ENCODE measurements around the gene FCHSD2. TPM values are rescaled to one million over a fixed set of nuclear protein-coding genes. Genes with fewer than 3 reads are reported as not detected.
A peak's percentile ranks its signal among the peaks of the same experiment; 100 is the strongest.

The FCHSD2 gene
- total RNA-seq, 1 donor from 2014 or later = 16.3 TPM

DNA sequence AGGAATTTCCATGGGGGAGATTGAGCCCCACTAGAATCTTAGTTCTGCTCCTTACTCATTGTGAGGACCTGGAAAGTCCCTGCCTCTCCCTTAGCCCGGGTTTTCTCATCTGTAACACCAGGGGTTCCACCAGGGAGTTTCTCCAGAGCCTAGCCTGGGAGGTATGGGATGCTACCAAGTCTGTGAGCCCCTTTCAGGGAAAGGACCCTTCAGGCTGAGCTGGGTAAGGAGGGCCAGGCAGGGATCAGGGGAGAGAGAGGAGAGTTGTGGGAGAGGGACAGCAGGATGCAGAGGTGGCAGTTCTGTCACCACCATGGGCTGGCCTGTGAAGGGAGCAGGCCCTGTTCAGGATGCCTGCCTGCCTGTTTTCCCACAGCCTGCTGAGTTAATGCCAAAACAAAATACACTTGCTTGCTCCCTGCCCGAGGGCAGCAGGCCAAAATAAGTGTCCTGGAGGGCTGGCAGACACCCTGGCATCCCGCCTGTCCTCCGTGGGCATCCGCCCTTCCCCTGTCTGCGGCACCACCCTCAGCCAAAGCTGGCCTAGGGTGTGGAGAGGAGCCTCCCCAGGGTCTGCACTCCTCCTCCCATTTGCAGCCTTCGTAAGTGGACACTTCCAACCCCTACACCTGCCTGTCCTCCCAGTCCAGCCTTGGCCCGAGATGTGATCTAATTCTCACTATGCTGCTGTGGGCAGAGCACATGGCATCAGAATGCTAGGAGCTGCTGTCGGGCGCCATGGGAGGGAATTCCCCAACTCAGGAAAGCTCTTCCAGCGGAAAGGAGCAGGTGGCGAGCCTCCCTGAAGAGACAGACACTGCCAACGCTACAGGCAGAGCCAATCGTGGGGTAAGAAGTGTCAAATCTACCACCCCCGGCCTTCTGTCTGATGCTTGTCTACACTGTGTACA is 5.9 kb upstream of the FCHSD2 start:
- intact Hi-C loops (cut with DNase I) = loop anchor here (10.0 kb wide), 1 partner anchor 423 kb away; no protein-coding TSS in a partner anchor
- TF ChIP-seq, protein P1, sequence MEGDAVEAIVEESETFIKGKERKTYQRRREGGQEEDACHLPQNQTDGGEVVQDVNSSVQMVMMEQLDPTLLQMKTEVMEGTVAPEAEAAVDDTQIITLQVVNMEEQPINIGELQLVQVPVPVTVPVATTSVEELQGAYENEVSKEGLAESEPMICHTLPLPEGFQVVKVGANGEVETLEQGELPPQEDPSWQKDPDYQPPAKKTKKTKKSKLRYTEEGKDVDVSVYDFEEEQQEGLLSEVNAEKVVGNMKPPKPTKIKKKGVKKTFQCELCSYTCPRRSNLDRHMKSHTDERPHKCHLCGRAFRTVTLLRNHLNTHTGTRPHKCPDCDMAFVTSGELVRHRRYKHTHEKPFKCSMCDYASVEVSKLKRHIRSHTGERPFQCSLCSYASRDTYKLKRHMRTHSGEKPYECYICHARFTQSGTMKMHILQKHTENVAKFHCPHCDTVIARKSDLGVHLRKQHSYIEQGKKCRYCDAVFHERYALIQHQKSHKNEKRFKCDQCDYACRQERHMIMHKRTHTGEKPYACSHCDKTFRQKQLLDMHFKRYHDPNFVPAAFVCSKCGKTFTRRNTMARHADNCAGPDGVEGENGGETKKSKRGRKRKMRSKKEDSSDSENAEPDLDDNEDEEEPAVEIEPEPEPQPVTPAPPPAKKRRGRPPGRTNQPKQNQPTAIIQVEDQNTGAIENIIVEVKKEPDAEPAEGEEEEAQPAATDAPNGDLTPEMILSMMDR (IDR thresholded peaks at IDR 0.05) = no peak
- H3K27ac ChIP-seq = peak overlapping the region; percentile 85 to 86
- H3K27me3 ChIP-seq = no peaks in the 10 kb centered on the region
- no peaks in the 10 kb centered on the region for H3K9me3 ChIP-seq
- no peak overlapping the region for H3K4me3 ChIP-seq
- peak in 1 of 2 donors; percentile 68 for DNase-seq (ENCODE audit: low spot score in 2 of 2)
- H3K4me1 ChIP-seq = peaks cover 19 to 37% of the 10 kb centered on the region in 2 donors
- H3K36me3 ChIP-seq = no peaks in the 10 kb centered on the region

DNA sequence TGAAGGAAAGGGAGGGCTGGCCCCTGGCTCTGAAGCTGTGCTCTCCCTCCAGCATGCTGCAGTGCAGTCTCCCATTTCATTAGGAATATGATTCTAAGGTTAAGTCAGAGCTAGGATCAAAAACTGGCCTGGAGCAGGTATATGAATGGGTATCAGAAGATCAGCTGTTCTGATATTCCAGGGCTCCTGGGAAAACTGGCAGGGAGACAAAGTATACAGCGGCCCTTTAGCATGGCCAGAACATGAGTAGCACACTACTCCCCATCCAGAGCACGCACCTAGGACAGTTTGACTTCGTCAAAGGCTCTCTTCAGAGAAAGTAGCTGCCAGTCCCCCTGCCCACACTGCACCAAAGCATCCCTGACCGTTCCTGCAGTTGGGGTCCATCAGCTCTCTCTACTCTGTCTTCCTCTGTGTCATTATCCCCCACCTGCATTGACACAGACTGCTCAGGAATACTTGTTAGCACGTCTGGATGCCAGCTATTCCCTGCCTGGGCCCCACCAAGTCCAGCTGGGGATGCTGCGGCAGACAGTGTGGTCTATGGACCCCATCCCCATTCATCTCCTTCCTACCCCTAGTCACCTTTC is 4.0 kb upstream of the FCHSD2 start:
- H3K27ac ChIP-seq = peak overlapping the region; percentile 85 to 86
- H3K27me3 ChIP-seq = no peaks in the 10 kb centered on the region
- intact Hi-C loops (cut with DNase I) = loop anchor here (10.0 kb wide), 1 partner anchor 421 kb away; no protein-coding TSS in a partner anchor
- TF ChIP-seq, protein P1 (IDR thresholded peaks at IDR 0.05) = no peak
- H3K4me3 ChIP-seq = no peak overlapping the region
- no peaks in the 10 kb centered on the region for H3K9me3 ChIP-seq
- no peaks in the 10 kb centered on the region for H3K36me3 ChIP-seq
- peaks cover 20 to 38% of the 10 kb centered on the region in 2 donors for H3K4me1 ChIP-seq
- DNase-seq (ENCODE audit: low spot score in 2 of 2) = no peak

DNA sequence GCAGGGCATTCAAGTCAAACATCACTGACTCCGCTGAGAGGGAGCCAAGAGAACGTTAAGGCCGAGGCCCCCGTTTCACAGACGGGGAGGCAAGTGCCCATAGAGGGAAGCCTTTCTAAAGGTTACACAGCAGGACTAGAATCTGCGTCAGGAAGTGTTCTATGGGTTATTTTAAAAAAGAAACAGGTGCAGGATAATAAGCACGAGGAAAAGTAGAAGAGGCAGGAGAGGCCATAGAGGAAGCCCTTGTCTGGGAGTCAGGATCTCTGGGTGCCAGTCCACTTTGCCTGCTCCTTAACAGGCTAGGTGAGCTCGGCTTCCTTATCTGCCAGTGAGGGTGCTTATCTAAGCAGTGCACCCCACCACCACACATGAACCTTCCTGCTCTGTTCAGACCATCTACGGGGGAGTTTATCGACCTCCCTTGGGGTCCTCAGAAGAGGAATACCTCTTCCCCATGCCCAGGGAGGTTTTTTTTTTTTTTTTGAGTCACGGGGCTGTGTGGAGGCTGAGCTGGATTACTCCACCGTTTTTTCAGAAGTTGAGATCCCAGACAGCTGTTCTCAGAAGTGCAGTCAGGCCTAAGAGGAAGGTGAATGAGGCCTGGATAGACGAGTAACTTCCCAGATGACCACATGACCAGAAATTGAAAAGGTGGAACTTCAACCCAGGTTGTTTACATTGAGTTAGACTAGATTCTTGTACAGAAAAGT is 1.2 kb upstream of the FCHSD2 start:
- peak overlapping the region; percentile 98 to 99 for H3K4me3 ChIP-seq
- peak overlapping the region; percentile 99 to 100 for H3K27ac ChIP-seq
- H3K27me3 ChIP-seq = no peaks in the 10 kb centered on the region
- H3K4me1 ChIP-seq = peaks cover 20 to 33% of the 10 kb centered on the region in 2 donors
- DNase-seq (ENCODE audit: low spot score in 2 of 2) = no peak
- no peaks in the 10 kb centered on the region for H3K9me3 ChIP-seq
- no peaks in the 10 kb centered on the region for H3K36me3 ChIP-seq
- TF ChIP-seq, protein P1 (IDR thresholded peaks at IDR 0.05) = no peak
- intact Hi-C loops (cut with DNase I) = loop anchor here (2.0 to 10.0 kb wide), 2 partner anchors 14 to 418 kb away; no protein-coding TSS in a partner anchor

DNA sequence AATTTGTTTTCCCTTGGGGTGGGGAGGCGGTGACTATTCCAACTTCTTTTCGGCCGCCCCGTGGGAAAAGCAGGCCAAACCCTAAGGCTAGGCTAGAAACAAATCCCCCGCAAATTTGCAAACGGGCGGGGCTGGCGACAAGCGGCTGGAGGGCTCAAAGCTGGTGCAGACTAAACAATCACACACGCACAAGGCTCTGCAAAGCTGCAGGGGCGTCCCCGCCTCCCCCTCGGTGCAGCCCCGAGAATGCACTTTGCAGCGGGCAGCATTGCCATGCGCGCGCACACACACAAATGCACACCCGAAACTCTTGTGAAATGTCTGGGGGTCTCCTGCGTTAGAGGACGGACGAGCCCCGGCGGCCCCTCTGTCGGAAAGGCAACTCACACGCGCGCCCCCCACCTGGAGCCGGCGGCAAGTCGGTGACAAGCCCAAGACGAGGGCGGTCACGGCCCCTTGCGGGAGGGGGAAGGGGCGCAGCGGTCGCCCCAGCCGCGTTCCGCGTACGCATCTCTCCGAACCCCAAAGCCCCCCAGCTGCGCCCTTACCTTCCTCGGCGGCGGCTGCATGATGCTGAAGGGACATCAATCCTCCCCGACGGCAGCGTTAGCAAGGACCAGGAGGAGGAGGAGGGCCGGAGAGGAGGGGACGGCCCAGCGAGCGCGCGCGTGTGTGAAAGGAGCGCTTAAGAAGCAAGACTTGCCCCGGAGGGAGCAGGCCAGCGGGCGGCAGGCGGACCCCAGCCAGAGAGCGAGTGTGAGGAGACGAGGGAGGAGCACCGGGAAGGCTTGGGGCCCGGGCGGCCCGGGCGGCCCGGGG is 600 bp downstream of the FCHSD2 start:
- intact Hi-C loops (cut with DNase I) = loop anchor here (1.0 to 10.0 kb wide), 5 partner anchors 15 to 417 kb away; no protein-coding TSS in a partner anchor

More for the DNA sequence above, 600 bp downstream of the FCHSD2 start:
- TF ChIP-seq, protein P1 (IDR thresholded peaks at IDR 0.05) = no peak
- peak; percentile 26 to 86 for DNase-seq (ENCODE audit: low spot score in 2 of 2)
- H3K4me3 ChIP-seq = peak overlapping the region; percentile 98 to 99
- peaks cover 5 to 23% of the 10 kb centered on the region in 2 donors for H3K4me1 ChIP-seq
- peak overlapping the region; percentile 99 to 100 for H3K27ac ChIP-seq
- H3K36me3 ChIP-seq = peaks cover 0 to 4% of the 10 kb centered on the region in 2 donors
- H3K27me3 ChIP-seq = no peaks in the 10 kb centered on the region
- H3K9me3 ChIP-seq = no peaks in the 10 kb centered on the region
